ENCODE measurements around the gene LRRC8E. TPM values are rescaled to one million over a fixed set of nuclear protein-coding genes. Genes with fewer than 3 reads are reported as not detected.
A peak's percentile ranks its signal among the peaks of the same experiment; 100 is the strongest.

LRRC8E gene
- total and polyA plus RNA-seq, 10 of the 15 experiments (the other 5 are each of a cell fraction or from before 2014, with no cell fraction given): 0.04 to 0.32 (median 0.25) TPM; not detected in 7

DNA sequence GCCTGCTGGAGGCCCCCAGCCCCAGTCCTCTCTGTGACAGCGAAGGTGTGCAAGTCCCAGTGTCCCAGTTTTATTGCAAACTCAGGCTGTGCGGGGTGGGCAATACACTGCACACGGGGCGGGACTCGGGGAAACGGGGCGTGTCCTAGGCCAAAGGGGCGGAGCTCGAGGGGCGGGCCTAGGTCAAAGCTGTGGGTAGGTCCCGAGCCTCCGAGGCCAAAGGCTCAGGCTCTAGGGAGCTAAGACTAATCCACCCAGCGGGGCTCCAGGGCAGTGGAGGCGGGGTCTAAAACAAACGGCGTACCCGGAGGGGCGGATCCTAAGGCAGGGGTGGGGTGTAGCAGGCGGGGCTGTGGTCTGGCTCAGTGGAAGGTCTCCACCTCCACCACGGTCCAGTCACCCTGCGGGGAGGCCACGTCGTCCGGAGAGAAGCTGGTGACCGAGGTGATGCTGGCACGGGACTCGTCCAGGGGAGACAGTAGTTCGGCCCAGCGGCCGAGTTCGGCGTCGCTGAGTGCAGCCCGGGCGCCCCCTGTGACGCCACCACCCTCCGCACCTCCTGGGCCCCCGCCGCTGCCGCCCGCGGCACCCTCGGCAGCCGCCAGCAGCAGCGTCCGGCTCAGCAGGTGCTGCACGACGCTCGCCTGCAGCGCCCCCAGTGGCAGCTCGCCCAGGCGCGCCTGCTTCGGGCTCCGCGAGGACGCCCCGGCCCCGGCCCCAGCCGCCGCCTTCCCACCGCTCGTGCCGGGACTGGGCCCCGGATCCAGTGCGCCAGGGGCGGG lies 19.4 kb upstream of the LRRC8E start (continued):
- TF ChIP-seq, protein P1, sequence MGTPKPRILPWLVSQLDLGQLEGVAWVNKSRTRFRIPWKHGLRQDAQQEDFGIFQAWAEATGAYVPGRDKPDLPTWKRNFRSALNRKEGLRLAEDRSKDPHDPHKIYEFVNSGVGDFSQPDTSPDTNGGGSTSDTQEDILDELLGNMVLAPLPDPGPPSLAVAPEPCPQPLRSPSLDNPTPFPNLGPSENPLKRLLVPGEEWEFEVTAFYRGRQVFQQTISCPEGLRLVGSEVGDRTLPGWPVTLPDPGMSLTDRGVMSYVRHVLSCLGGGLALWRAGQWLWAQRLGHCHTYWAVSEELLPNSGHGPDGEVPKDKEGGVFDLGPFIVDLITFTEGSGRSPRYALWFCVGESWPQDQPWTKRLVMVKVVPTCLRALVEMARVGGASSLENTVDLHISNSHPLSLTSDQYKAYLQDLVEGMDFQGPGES (IDR thresholded peaks at IDR 0.05): no peak
- TF ChIP-seq ASH2L (IDR thresholded peaks at IDR 0.05; ENCODE audit: borderline replicate concordance, low read depth): no peak
- TF ChIP-seq MXI1 (IDR thresholded peaks at IDR 0.05; ENCODE audit: low read depth, low read length): no peak
- no peak for TF ChIP-seq NFYA (IDR thresholded peaks at IDR 0.05; ENCODE audit: borderline replicate concordance, low read depth, low read length)
- no peak for TF ChIP-seq RAD21 (IDR thresholded peaks at IDR 0.05; ENCODE audit: insufficient read depth, low read depth, low read length)
- TF ChIP-seq, protein P2, sequence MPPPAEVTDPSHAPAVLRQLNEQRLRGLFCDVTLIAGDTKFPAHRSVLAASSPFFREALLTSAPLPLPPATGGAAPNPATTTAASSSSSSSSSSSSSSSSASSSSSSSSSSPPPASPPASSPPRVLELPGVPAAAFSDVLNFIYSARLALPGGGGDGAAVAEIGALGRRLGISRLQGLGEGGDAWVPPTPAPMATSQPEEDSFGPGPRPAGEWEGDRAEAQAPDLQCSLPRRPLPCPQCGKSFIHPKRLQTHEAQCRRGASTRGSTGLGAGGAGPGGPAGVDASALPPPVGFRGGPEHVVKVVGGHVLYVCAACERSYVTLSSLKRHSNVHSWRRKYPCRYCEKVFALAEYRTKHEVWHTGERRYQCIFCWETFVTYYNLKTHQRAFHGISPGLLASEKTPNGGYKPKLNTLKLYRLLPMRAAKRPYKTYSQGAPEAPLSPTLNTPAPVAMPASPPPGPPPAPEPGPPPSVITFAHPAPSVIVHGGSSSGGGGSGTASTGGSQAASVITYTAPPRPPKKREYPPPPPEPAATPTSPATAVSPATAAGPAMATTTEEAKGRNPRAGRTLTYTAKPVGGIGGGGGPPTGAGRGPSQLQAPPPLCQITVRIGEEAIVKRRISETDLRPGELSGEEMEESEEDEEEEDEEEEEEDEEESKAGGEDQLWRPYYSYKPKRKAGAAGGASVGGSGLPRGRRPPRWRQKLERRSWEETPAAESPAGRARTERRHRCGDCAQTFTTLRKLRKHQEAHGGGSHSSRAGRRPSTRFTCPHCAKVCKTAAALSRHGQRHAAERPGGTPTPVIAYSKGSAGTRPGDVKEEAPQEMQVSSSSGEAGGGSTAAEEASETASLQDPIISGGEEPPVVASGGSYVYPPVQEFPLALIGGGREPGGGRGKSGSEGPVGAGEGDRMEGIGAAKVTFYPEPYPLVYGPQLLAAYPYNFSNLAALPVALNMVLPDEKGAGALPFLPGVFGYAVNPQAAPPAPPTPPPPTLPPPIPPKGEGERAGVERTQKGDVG (CRISPR knock-in tag; IDR thresholded peaks at IDR 0.05): 0 out of 2 replicates have a peak, but pooled peaks have one; percentile 24
- TF ChIP-seq IKZF1 (conservative IDR thresholded peaks at IDR 0.05): peak; percentile 73
- no peak for TF ChIP-seq SREBF2 (IDR thresholded peaks at IDR 0.05; ENCODE audit: low read length)
- TF ChIP-seq CBFB (IDR thresholded peaks at IDR 0.05; ENCODE audit: low read depth): no peak
- TF ChIP-seq, protein P3, sequence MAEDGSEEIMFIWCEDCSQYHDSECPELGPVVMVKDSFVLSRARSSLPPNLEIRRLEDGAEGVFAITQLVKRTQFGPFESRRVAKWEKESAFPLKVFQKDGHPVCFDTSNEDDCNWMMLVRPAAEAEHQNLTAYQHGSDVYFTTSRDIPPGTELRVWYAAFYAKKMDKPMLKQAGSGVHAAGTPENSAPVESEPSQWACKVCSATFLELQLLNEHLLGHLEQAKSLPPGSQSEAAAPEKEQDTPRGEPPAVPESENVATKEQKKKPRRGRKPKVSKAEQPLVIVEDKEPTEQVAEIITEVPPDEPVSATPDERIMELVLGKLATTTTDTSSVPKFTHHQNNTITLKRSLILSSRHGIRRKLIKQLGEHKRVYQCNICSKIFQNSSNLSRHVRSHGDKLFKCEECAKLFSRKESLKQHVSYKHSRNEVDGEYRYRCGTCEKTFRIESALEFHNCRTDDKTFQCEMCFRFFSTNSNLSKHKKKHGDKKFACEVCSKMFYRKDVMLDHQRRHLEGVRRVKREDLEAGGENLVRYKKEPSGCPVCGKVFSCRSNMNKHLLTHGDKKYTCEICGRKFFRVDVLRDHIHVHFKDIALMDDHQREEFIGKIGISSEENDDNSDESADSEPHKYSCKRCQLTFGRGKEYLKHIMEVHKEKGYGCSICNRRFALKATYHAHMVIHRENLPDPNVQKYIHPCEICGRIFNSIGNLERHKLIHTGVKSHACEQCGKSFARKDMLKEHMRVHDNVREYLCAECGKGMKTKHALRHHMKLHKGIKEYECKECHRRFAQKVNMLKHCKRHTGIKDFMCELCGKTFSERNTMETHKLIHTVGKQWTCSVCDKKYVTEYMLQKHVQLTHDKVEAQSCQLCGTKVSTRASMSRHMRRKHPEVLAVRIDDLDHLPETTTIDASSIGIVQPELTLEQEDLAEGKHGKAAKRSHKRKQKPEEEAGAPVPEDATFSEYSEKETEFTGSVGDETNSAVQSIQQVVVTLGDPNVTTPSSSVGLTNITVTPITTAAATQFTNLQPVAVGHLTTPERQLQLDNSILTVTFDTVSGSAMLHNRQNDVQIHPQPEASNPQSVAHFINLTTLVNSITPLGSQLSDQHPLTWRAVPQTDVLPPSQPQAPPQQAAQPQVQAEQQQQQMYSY (CRISPR knock-in tag; IDR thresholded peaks at IDR 0.05): no peak
- TF ChIP-seq LARP7 (IDR thresholded peaks at IDR 0.05): peak; percentile 87; the same call in 1 of the 2 replicates
- no peak for TF ChIP-seq NR2C2 (IDR thresholded peaks at IDR 0.05; ENCODE audit: borderline replicate concordance, control insufficient read depth, insufficient read length, low read depth)
- TF ChIP-seq HDGF (IDR thresholded peaks at IDR 0.05): 0 out of 2 replicates have a peak, but pooled peaks have one; percentile 15
- TF ChIP-seq, protein P4, sequence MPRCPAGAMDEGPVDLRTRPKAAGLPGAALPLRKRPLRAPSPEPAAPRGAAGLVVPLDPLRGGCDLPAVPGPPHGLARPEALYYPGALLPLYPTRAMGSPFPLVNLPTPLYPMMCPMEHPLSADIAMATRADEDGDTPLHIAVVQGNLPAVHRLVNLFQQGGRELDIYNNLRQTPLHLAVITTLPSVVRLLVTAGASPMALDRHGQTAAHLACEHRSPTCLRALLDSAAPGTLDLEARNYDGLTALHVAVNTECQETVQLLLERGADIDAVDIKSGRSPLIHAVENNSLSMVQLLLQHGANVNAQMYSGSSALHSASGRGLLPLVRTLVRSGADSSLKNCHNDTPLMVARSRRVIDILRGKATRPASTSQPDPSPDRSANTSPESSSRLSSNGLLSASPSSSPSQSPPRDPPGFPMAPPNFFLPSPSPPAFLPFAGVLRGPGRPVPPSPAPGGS (IDR thresholded peaks at IDR 0.05; ENCODE audit: borderline replicate concordance, insufficient read depth, low read depth, low read length, poor library complexity, severe bottlenecking): no peak
- no peak for TF ChIP-seq ZBED1 (IDR thresholded peaks at IDR 0.05; ENCODE audit: borderline replicate concordance)
- TF ChIP-seq, protein P5, sequence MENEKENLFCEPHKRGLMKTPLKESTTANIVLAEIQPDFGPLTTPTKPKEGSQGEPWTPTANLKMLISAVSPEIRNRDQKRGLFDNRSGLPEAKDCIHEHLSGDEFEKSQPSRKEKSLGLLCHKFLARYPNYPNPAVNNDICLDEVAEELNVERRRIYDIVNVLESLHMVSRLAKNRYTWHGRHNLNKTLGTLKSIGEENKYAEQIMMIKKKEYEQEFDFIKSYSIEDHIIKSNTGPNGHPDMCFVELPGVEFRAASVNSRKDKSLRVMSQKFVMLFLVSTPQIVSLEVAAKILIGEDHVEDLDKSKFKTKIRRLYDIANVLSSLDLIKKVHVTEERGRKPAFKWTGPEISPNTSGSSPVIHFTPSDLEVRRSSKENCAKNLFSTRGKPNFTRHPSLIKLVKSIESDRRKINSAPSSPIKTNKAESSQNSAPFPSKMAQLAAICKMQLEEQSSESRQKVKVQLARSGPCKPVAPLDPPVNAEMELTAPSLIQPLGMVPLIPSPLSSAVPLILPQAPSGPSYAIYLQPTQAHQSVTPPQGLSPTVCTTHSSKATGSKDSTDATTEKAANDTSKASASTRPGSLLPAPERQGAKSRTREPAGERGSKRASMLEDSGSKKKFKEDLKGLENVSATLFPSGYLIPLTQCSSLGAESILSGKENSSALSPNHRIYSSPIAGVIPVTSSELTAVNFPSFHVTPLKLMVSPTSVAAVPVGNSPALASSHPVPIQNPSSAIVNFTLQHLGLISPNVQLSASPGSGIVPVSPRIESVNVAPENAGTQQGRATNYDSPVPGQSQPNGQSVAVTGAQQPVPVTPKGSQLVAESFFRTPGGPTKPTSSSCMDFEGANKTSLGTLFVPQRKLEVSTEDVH (IDR thresholded peaks at IDR 0.05; ENCODE audit: low read depth, partially characterized antibody): no peak
- TF ChIP-seq PAX8 (IDR thresholded peaks at IDR 0.05): no peak
